GM23338 (cell line): ENCODE data around the gene OR1K1. TPM values are rescaled to one million over a fixed set of nuclear protein-coding genes. Genes with fewer than 3 reads are reported as not detected.

Experiments
- ATAC-seq: fragments of 200-7000 bp; cut with Tn5 transposase; 3 replicates; pipeline ENCODE4 v1.9.1; 2020
- DNase-seq: peaks from one replicate; pipeline ENCODE4 v3.0.0-alpha.2; 2015; ENCODE audit warnings: low spot score
- H2AFZ ChIP-seq: fragments of 200-600 bp; sonication (generic); 2 replicates; pipeline ENCODE4 v1.8.0; 2016; ENCODE audit warnings: antibody characterized with exemption, mild to moderate bottlenecking, moderate library complexity
- H3F3A ChIP-seq: fragments of 200-600 bp; sonication (generic); replicated peaks from 2 replicates; pipeline ENCODE4 v1.8.0; 2017; ENCODE audit warnings: antibody characterized with exemption, mixed run types, low read depth
- H3K27ac ChIP-seq: fragments of 200-600 bp; sonication (generic); 2 replicates; pipeline ENCODE4 v1.6.1; 2016; ENCODE audit warnings: low read depth
- H3K27me3 ChIP-seq: fragments of 200-600 bp; sonication (generic); 2 replicates; pipeline ENCODE4 v1.8.0; 2016; ENCODE audit warnings: mild to moderate bottlenecking, mixed run types, moderate library complexity; ENCODE audit not compliant: insufficient read depth
- H3K36me3 ChIP-seq: fragments of 200-600 bp; sonication (generic); 2 replicates; pipeline ENCODE4 v1.8.0; 2016; ENCODE audit warnings: mild to moderate bottlenecking; ENCODE audit not compliant: insufficient read depth
- H3K4me1 ChIP-seq: fragments of 200-600 bp; sonication (generic); 2 replicates; pipeline ENCODE4 v1.8.0; 2016; ENCODE audit warnings: mild to moderate bottlenecking, moderate library complexity; ENCODE audit not compliant: insufficient read depth
- H3K4me2 ChIP-seq: fragments of 200-600 bp; sonication (generic); 2 replicates; pipeline ENCODE4 v1.7.1; 2017; ENCODE audit warnings: mixed run types
- H3K4me3 ChIP-seq: fragments of 200-600 bp; sonication (generic); 2 replicates; pipeline ENCODE4 v1.6.1; 2016; ENCODE audit warnings: mixed run types
- H3K79me2 ChIP-seq: fragments of 200-600 bp; sonication (generic); replicated peaks from 2 replicates; pipeline ENCODE4 v1.8.0; 2017; ENCODE audit warnings: mild to moderate bottlenecking; ENCODE audit not compliant: insufficient read depth
- H3K9me2 ChIP-seq: fragments of 200-600 bp; sonication (generic); 2 replicates; pipeline ENCODE4 v1.8.0; 2017; ENCODE audit not compliant: insufficient read depth
- H4K20me1 ChIP-seq: fragments of 200-600 bp; sonication (generic); replicated peaks from 2 replicates; pipeline ENCODE4 v1.8.0; 2017; ENCODE audit warnings: mild to moderate bottlenecking; ENCODE audit not compliant: insufficient read depth
- H3K27ac Mint-ChIP-seq: 2 replicates; pipeline ENCODE4 v1.8.0; 2020; ENCODE audit warnings: inconsistent platforms, mild to moderate bottlenecking, moderate library complexity, mixed read lengths
- H3K27me3 Mint-ChIP-seq: 3 replicates; pipeline ENCODE4 v1.8.0; 2022; ENCODE audit warnings: low read depth, mild to moderate bottlenecking, moderate library complexity, mixed read lengths, inconsistent platforms; ENCODE audit not compliant: insufficient read depth, poor library complexity
- H3K36me3 Mint-ChIP-seq: 3 replicates; pipeline ENCODE4 v1.8.0; 2021; ENCODE audit warnings: low read depth, mild to moderate bottlenecking, inconsistent platforms, moderate library complexity, mixed read lengths
- H3K4me1 Mint-ChIP-seq: 3 replicates; pipeline ENCODE4 v1.8.0; 2020; ENCODE audit warnings: mild to moderate bottlenecking, inconsistent platforms, mixed read lengths
- H3K4me3 Mint-ChIP-seq: 3 replicates; pipeline ENCODE4 v1.8.0; 2021; ENCODE audit warnings: moderate library complexity, mild to moderate bottlenecking, inconsistent platforms, mixed read lengths
- H3K9me3 Mint-ChIP-seq: 3 replicates; pipeline ENCODE4 v1.8.0; 2020; ENCODE audit warnings: moderate library complexity, mild to moderate bottlenecking, inconsistent platforms, mixed read lengths
- CREB1 ChIP-seq: fragments of 250-450 bp; sonication (Bioruptor Pico); IDR thresholded peaks from 2 replicates; pipeline ENCODE4 v1.5.0; 2020; ENCODE audit warnings: low read depth, mild to moderate bottlenecking, moderate library complexity
- EZH2 ChIP-seq: fragments of 200-600 bp; sonication (generic); IDR thresholded peaks from one replicate; pipeline ENCODE4 v1.8.0; 2017; ENCODE audit warnings: antibody characterized with exemption, mild to moderate bottlenecking, low read depth; ENCODE audit not compliant: unreplicated experiment
- EZH2phosphoT487 ChIP-seq: fragments of 200-600 bp; sonication (generic); IDR thresholded peaks from one replicate; pipeline ENCODE4 v1.8.1; 2018; ENCODE audit warnings: antibody characterized with exemption; ENCODE audit not compliant: unreplicated experiment
- polyA plus RNA-seq: library from polyadenylated mRNA; unstranded; fragments of >200 nt; fragmentation: Nextera tagmentation; extraction: Ambion mirVana; gene quantifications from 2 replicates; pipeline ENCODE4 v1.2.1, GENCODE V29; 2016
- total RNA-seq: library from RNA; depleted of rRNA; stranded (reverse); fragments of >200 nt; shearing (Covaris generic); gene quantifications from 2 replicates; pipeline ENCODE4 v1.2.3, GENCODE V29; 2014
- TF ChIP-seq, protein P1 (sequence below): IDR thresholded peaks from one replicate; pipeline ENCODE4 v1.6.1; 2018; ENCODE audit warnings: antibody characterized with exemption; ENCODE audit not compliant: unreplicated experiment
- TF ChIP-seq, protein P2 (sequence below), 2 experiments: fragments of 200-600 bp in 1 of 2; sonication (generic) in 1 of 2; conservative IDR thresholded peaks; 2 replicates each; pipeline versions ENCODE4 v1.5.1 to v1.6.1; 2016 to 2017; ENCODE audit warnings: antibody characterized with exemption in 2 of 2, low read depth in 2 of 2, mild to moderate bottlenecking in 2 of 2, moderate library complexity in 1 of 2

The OR1K1 gene
- total and polyA plus RNA-seq, 2 experiments from 2014 or later: not detected

DNA sequence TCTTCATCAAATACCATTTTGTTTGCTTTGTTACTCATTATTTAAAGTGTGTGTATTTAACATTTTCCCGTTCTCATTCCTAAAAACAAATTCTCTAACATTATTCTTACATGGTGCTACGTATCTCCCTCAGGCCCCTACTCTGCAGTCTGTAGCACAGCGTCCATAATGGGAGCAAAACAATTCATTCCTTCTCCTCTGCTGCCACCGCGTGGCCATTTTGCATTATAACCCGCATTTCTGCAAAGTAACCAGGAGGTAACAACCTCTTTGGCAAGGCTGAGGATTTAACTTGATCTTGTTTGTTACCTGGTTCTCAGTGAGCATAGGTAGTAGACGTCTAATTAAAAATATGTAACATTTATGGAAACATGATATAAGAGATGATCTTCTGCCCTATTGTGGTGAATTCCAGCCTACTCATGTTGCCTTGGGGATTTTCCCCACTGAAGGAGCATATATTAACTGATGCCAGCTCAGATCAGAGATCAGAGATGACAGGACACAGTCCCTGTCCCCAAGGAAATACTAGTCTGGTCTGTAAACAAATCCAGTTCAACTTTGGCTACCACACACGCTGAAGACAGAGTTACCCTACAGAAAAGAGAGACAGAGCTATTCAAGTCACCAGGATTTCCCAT, 10.5 kb downstream of the OR1K1 start (continued):
- TF ChIP-seq, protein P1, sequence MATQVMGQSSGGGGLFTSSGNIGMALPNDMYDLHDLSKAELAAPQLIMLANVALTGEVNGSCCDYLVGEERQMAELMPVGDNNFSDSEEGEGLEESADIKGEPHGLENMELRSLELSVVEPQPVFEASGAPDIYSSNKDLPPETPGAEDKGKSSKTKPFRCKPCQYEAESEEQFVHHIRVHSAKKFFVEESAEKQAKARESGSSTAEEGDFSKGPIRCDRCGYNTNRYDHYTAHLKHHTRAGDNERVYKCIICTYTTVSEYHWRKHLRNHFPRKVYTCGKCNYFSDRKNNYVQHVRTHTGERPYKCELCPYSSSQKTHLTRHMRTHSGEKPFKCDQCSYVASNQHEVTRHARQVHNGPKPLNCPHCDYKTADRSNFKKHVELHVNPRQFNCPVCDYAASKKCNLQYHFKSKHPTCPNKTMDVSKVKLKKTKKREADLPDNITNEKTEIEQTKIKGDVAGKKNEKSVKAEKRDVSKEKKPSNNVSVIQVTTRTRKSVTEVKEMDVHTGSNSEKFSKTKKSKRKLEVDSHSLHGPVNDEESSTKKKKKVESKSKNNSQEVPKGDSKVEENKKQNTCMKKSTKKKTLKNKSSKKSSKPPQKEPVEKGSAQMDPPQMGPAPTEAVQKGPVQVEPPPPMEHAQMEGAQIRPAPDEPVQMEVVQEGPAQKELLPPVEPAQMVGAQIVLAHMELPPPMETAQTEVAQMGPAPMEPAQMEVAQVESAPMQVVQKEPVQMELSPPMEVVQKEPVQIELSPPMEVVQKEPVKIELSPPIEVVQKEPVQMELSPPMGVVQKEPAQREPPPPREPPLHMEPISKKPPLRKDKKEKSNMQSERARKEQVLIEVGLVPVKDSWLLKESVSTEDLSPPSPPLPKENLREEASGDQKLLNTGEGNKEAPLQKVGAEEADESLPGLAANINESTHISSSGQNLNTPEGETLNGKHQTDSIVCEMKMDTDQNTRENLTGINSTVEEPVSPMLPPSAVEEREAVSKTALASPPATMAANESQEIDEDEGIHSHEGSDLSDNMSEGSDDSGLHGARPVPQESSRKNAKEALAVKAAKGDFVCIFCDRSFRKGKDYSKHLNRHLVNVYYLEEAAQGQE: no peak
- TF ChIP-seq, protein P2, sequence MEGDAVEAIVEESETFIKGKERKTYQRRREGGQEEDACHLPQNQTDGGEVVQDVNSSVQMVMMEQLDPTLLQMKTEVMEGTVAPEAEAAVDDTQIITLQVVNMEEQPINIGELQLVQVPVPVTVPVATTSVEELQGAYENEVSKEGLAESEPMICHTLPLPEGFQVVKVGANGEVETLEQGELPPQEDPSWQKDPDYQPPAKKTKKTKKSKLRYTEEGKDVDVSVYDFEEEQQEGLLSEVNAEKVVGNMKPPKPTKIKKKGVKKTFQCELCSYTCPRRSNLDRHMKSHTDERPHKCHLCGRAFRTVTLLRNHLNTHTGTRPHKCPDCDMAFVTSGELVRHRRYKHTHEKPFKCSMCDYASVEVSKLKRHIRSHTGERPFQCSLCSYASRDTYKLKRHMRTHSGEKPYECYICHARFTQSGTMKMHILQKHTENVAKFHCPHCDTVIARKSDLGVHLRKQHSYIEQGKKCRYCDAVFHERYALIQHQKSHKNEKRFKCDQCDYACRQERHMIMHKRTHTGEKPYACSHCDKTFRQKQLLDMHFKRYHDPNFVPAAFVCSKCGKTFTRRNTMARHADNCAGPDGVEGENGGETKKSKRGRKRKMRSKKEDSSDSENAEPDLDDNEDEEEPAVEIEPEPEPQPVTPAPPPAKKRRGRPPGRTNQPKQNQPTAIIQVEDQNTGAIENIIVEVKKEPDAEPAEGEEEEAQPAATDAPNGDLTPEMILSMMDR (conservative IDR thresholded peaks at IDR 0.05; ENCODE audit: low read depth in 2 of 2): peak; percentile 90 to 95
- TF ChIP-seq CREB1: no peak

DNA sequence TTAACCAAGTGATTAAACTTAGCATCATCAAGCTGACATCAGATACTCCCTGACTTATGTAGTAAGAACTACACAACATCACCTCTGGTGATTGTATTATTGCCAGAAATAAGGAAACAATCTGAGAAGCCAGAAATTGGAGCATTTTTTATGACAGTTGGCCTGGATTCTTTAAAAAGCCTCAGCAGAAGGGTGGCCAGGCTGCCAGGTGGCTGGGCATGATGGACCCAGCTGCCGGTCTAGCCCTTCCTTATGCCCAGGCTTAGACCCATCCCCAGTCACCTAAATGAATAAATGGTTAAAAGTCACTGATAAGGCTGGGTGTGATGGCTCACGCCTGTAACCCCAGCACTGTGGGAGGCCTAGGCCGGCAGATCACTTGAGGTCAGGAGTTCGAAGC, 12.8 kb downstream of the OR1K1 start:
- H2AFZ ChIP-seq: no peak overlapping the region
- Mint-ChIP-seq H3K4me1 (no peaks in the 10 kb centered on the region; the same call in 2 of the 3 replicates), H3K27me3 (peaks cover 5% of the 10 kb centered on the region), H3K9me3 (no peaks in the 10 kb centered on the region), H3K36me3 (peaks cover 12% of the 10 kb centered on the region; the same call in 2 of the 3 replicates), H3K4me3 (no peak overlapping the region), H3K27ac (no peak overlapping the region)
- H3K79me2 ChIP-seq: no peaks in the 10 kb centered on the region
- H3K27ac ChIP-seq: no peak overlapping the region
- no peaks in the 10 kb centered on the region for H3F3A ChIP-seq
- no peak for DNase-seq
- H3K9me2 ChIP-seq: no peaks in the 10 kb centered on the region
- H3K4me3 ChIP-seq: no peak overlapping the region
- ATAC-seq: no peak
- H3K27me3 ChIP-seq: no peaks in the 10 kb centered on the region
- TF ChIP-seq, protein P2 (conservative IDR thresholded peaks at IDR 0.05; ENCODE audit: low read depth in 2 of 2): no peak
- TF ChIP-seq EZH2phosphoT487 (no peak), EZH2 (no peak)
- TF ChIP-seq, protein P1: no peak
- peaks cover 14% of the 10 kb centered on the region for H3K4me1 ChIP-seq
- H3K4me2 ChIP-seq: no peak overlapping the region
- H4K20me1 ChIP-seq: peaks cover 3% of the 10 kb centered on the region
- H3K36me3 ChIP-seq: peaks cover 2% of the 10 kb centered on the region; the same call in 1 of the 2 replicates
